Astrocyte (in vitro differentiated cells and primary cell): ENCODE results near the gene IFI44L.

Experiments used
- EZH2 ChIP-seq: IDR thresholded peaks from 2 replicates; pipeline ENCODE4 v1.6.1; 2012; ENCODE audit warnings: mild to moderate bottlenecking, low read length, inconsistent platforms; ENCODE audit not compliant: insufficient read depth
- TF ChIP-seq, protein P1 (sequence below): IDR thresholded peaks from 2 replicates; pipeline ENCODE4 v1.5.1; 2011; ENCODE audit warnings: low read depth, mild to moderate bottlenecking, inconsistent platforms, low read length, moderate library complexity; ENCODE audit not compliant: insufficient read depth

DNA sequence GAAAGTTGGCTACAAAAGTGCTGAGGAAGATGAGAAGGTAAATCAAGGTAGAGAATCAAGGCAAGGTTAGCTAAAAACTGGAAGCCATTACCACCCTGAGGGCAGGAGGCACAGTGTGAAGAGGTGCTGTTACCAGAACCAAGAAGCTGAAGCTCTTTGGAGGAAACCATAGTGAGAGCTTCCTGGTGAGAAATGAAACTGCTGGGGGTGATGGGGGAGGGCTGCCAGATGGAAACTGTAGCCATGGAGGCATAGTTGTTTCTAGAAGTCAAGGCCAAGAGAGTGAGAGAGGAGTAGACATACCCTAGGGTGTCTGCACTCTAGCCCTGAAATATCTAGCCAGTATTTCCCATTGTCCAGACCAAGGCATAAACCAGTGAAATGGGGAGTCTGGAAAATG, 58.1 kb downstream of the IFI44L start:
- TF ChIP-seq, protein P1, sequence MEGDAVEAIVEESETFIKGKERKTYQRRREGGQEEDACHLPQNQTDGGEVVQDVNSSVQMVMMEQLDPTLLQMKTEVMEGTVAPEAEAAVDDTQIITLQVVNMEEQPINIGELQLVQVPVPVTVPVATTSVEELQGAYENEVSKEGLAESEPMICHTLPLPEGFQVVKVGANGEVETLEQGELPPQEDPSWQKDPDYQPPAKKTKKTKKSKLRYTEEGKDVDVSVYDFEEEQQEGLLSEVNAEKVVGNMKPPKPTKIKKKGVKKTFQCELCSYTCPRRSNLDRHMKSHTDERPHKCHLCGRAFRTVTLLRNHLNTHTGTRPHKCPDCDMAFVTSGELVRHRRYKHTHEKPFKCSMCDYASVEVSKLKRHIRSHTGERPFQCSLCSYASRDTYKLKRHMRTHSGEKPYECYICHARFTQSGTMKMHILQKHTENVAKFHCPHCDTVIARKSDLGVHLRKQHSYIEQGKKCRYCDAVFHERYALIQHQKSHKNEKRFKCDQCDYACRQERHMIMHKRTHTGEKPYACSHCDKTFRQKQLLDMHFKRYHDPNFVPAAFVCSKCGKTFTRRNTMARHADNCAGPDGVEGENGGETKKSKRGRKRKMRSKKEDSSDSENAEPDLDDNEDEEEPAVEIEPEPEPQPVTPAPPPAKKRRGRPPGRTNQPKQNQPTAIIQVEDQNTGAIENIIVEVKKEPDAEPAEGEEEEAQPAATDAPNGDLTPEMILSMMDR = no peak
- TF ChIP-seq EZH2 = no peak
